ENCODE measurements around the gene MDFIC2.

The MDFIC2 gene

GRCh38 chr3:70312336-70312735 is at the start of gene MDFIC2:
MDFIC2 (minus strand) TSS chr3:70312638; CDS start chr3:70311973, 665 bp downstream.
- no peak within 1 kb of the TSS for H3K4me2 ChIP-seq (ENCODE audit: low read depth, low read length, poor library complexity, severe bottlenecking)
- no peaks in the 10 kb centered on the region for H3K79me2 ChIP-seq (ENCODE audit: insufficient read depth, low read length)
- no peaks in the 10 kb centered on the region for H3K27me3 ChIP-seq (ENCODE audit: low read length)
- no peaks in the 10 kb centered on the region for H3K36me3 ChIP-seq (ENCODE audit: low read length)
- H3K9me3 ChIP-seq (ENCODE audit: insufficient read depth, low read length) = no peaks in the 10 kb centered on the region
- no peak within 1 kb of the TSS for H3K27ac ChIP-seq (ENCODE audit: low read depth, low read length)
- no peak within 1 kb of the TSS for H3K4me3 ChIP-seq (ENCODE audit: insufficient read depth, low read length, poor library complexity, severe bottlenecking)
- no peak within 1 kb of the TSS for H3K9ac ChIP-seq (ENCODE audit: low read length)
- no peak within 1 kb of the TSS for H2AFZ ChIP-seq (ENCODE audit: low read depth, low read length, severe bottlenecking)
- H3K9me2 ChIP-seq (replicated peaks; ENCODE audit: insufficient read depth, low read length) = no peaks in the 10 kb centered on the region
- H4K20me1 ChIP-seq (ENCODE audit: low read depth, low read length) = no peaks in the 10 kb centered on the region
- no peaks in the 10 kb centered on the region for H3F3A ChIP-seq (ENCODE audit: insufficient read depth)
- TF ChIP-seq EZH2phosphoT487 (conservative IDR thresholded peaks at IDR 0.05; ENCODE audit: low read length) (no peak), CTCF (IDR thresholded peaks at IDR 0.05; ENCODE audit: insufficient read depth, low read length, poor library complexity, severe bottlenecking) (no peak)

GRCh38 chr3:70360979-70361760 is 48.7 kb upstream of the MDFIC2 start:
- Histone ChIP-seq H3F3A (ENCODE audit: insufficient read depth) (no peaks in the 10 kb centered on the region), H3K4me3 (ENCODE audit: insufficient read depth, low read length, poor library complexity, severe bottlenecking) (no peak overlapping the region), H3K9me2 (replicated peaks; ENCODE audit: insufficient read depth, low read length) (no peaks in the 10 kb centered on the region), H3K9me3 (ENCODE audit: insufficient read depth, low read length) (no peaks in the 10 kb centered on the region), H3K4me2 (ENCODE audit: low read depth, low read length, poor library complexity, severe bottlenecking) (no peak overlapping the region), H2AFZ (ENCODE audit: low read depth, low read length, severe bottlenecking) (no peak overlapping the region), H3K27ac (ENCODE audit: low read depth, low read length) (no peak overlapping the region), H3K9ac (ENCODE audit: low read length) (no peak overlapping the region), H3K36me3 (ENCODE audit: low read length) (no peaks in the 10 kb centered on the region), H3K27me3 (ENCODE audit: low read length) (no peaks in the 10 kb centered on the region), H3K79me2 (ENCODE audit: insufficient read depth, low read length) (no peaks in the 10 kb centered on the region), H4K20me1 (ENCODE audit: low read depth, low read length) (no peaks in the 10 kb centered on the region)
- TF ChIP-seq EZH2phosphoT487 (conservative IDR thresholded peaks at IDR 0.05; ENCODE audit: low read length) (no peak), CTCF (IDR thresholded peaks at IDR 0.05; ENCODE audit: insufficient read depth, low read length, poor library complexity, severe bottlenecking) (no peak)

- Histone ChIP-seq H3K4me2 (ENCODE audit: low read depth, low read length, poor library complexity, severe bottlenecking) (no peak overlapping the region), H3K9me3 (ENCODE audit: insufficient read depth, low read length) (no peaks in the 10 kb centered on the region), H3K79me2 (ENCODE audit: insufficient read depth, low read length) (no peaks in the 10 kb centered on the region), H4K20me1 (ENCODE audit: low read depth, low read length) (no peaks in the 10 kb centered on the region), H3F3A (ENCODE audit: insufficient read depth) (no peaks in the 10 kb centered on the region), H3K9ac (ENCODE audit: low read length) (no peak overlapping the region), H3K27ac (ENCODE audit: low read depth, low read length) (no peak overlapping the region), H3K4me3 (ENCODE audit: insufficient read depth, low read length, poor library complexity, severe bottlenecking) (no peak overlapping the region), H3K36me3 (ENCODE audit: low read length) (no peaks in the 10 kb centered on the region), H3K9me2 (replicated peaks; ENCODE audit: insufficient read depth, low read length) (no peaks in the 10 kb centered on the region), H3K27me3 (ENCODE audit: low read length) (no peaks in the 10 kb centered on the region), H2AFZ (ENCODE audit: low read depth, low read length, severe bottlenecking) (no peak overlapping the region)
- no peak for TF ChIP-seq CTCF (IDR thresholded peaks at IDR 0.05; ENCODE audit: insufficient read depth, low read length, poor library complexity, severe bottlenecking)
- no peak for TF ChIP-seq EZH2phosphoT487 (conservative IDR thresholded peaks at IDR 0.05; ENCODE audit: low read length)
Measured at GRCh38 chr3:70359711-70360110, 47.3 kb upstream of the MDFIC2 start.

All from SU-DHL-6 (cell line).